Neural progenitor cell (in vitro differentiated cells): Measurements from ENCODE around the gene GCSH. TPM values are rescaled to one million over a fixed set of nuclear protein-coding genes. Genes with fewer than 3 reads are reported as not detected.

Experiments
- DNase-seq: peaks from one replicate; pipeline ENCODE4 v3.0.0-alpha.2; 2016; ENCODE audit warnings: low spot score
- H2AFZ ChIP-seq: fragments of 200-600 bp; sonication (generic); replicated peaks from 2 replicates; pipeline ENCODE4 v1.6.1; 2016; ENCODE audit warnings: antibody characterized with exemption
- H3F3A ChIP-seq: fragments of 200-600 bp; sonication (generic); 2 replicates; pipeline ENCODE4 v1.6.1; 2016; ENCODE audit warnings: antibody characterized with exemption, low read depth
- H3K27ac ChIP-seq: fragments of 200-600 bp; sonication (generic); 2 replicates; pipeline ENCODE4 v1.5.1; 2016; ENCODE audit warnings: mild to moderate bottlenecking
- H3K27me3 ChIP-seq: fragments of 200-600 bp; sonication (generic); 2 replicates; pipeline ENCODE4 v1.6.1; 2016; ENCODE audit warnings: mild to moderate bottlenecking, moderate library complexity
- H3K36me3 ChIP-seq: fragments of 200-600 bp; sonication (generic); 2 replicates; pipeline ENCODE4 v1.5.1; 2016
- H3K4me1 ChIP-seq: fragments of 200-600 bp; sonication (generic); 2 replicates; pipeline ENCODE4 v1.6.1; 2016; ENCODE audit warnings: mixed run types
- H3K4me2 ChIP-seq: fragments of 200-600 bp; sonication (generic); 2 replicates; pipeline ENCODE4 v1.6.1; 2016
- H3K4me3 ChIP-seq: fragments of 200-600 bp; sonication (generic); 2 replicates; pipeline ENCODE4 v1.5.1; 2016
- H3K79me2 ChIP-seq: fragments of 200-600 bp; sonication (generic); 2 replicates; pipeline ENCODE4 v1.6.1; 2016; ENCODE audit warnings: low read depth
- H3K9ac ChIP-seq: fragments of 200-600 bp; sonication (generic); 2 replicates; pipeline ENCODE4 v1.6.1; 2016
- H3K9me3 ChIP-seq: fragments of 200-600 bp; sonication (generic); 2 replicates; pipeline ENCODE4 v1.5.1; 2016; ENCODE audit warnings: low read depth
- H4K20me1 ChIP-seq: fragments of 200-600 bp; sonication (generic); 2 replicates; pipeline ENCODE4 v1.6.1; 2016; ENCODE audit warnings: low read depth
- H3K27ac Mint-ChIP-seq: 3 replicates; pipeline ENCODE4 v1.8.0; 2021; ENCODE audit warnings: mixed read lengths
- H3K27me3 Mint-ChIP-seq: 2 replicates; pipeline ENCODE4 v1.8.0; 2022; ENCODE audit warnings: low read depth, mild to moderate bottlenecking, inconsistent platforms, moderate library complexity, mixed read lengths; ENCODE audit not compliant: insufficient read depth
- H3K36me3 Mint-ChIP-seq: 3 replicates; pipeline ENCODE4 v1.8.0; 2021; ENCODE audit warnings: mixed read lengths
- H3K4me1 Mint-ChIP-seq: 3 replicates; pipeline ENCODE4 v1.8.0; 2021; ENCODE audit warnings: mixed read lengths
- H3K4me3 Mint-ChIP-seq: 3 replicates; pipeline ENCODE4 v1.8.0; 2021; ENCODE audit warnings: mild to moderate bottlenecking, moderate library complexity, mixed read lengths
- H3K9me3 Mint-ChIP-seq: 3 replicates; pipeline ENCODE4 v1.8.0; 2020; ENCODE audit warnings: mixed read lengths
- EZH2 ChIP-seq: fragments of 200-600 bp; sonication (generic); IDR thresholded peaks from 2 replicates; pipeline ENCODE4 v1.6.1; 2017; ENCODE audit warnings: antibody characterized with exemption, mild to moderate bottlenecking, moderate library complexity
- EZH2phosphoT487 ChIP-seq: fragments of 200-600 bp; sonication (generic); IDR thresholded peaks from 2 replicates; pipeline ENCODE4 v1.6.1; 2017; ENCODE audit warnings: antibody characterized with exemption
- total RNA-seq: library from RNA; depleted of rRNA; stranded (reverse); fragments of >200 nt; gene quantifications from 2 replicates; pipeline ENCODE4 v1.2.3, GENCODE V29; 2015; ENCODE audit warnings: low replicate concordance
- TF ChIP-seq, protein P1 (sequence below): fragments of 200-600 bp; sonication (generic); IDR thresholded peaks from 2 replicates; pipeline ENCODE4 v1.5.1; 2017; ENCODE audit warnings: antibody characterized with exemption, mild to moderate bottlenecking

Gene GCSH
- total RNA-seq, 1 donor from 2014 or later, result 235 TPM

DNA sequence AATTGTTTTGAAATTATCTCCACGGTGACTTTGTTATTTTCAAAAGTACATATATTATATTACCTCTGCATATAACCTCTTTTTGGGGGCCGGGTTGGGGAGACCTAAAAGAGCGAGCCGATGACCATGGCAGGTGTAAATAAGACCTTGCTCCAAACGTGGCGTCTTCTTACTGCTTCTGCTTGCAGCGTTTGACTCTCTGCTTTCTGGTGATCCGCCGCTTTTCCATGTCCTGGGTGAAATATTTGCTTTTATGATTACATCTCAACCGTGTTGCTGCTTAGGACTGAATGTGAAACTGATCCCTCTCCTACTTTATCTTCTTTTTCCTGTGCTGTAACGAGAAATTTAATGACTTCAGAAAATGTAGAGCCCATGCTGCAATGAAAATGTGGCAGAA is 42.4 kb downstream of the GCSH start:
- Histone ChIP-seq H3K27me3 (no peaks in the 10 kb centered on the region), H3K27ac (no peak overlapping the region), H3F3A (no peaks in the 10 kb centered on the region), H3K4me1 (no peaks in the 10 kb centered on the region), H3K36me3 (no peaks in the 10 kb centered on the region), H4K20me1 (no peaks in the 10 kb centered on the region), H3K9me3 (no peaks in the 10 kb centered on the region), H2AFZ (no peak overlapping the region), H3K79me2 (no peaks in the 10 kb centered on the region), H3K4me3 (no peak overlapping the region), H3K4me2 (no peak overlapping the region), H3K9ac (no peak overlapping the region)
- no peak for TF ChIP-seq EZH2phosphoT487
- Mint-ChIP-seq H3K36me3 (peaks cover 7% of the 10 kb centered on the region), H3K9me3 (peaks cover 15% of the 10 kb centered on the region), H3K4me3 (no peak overlapping the region), H3K27ac (no peak overlapping the region), H3K4me1 (no peaks in the 10 kb centered on the region), H3K27me3 (peaks cover 3% of the 10 kb centered on the region)
- no peak for DNase-seq

DNA sequence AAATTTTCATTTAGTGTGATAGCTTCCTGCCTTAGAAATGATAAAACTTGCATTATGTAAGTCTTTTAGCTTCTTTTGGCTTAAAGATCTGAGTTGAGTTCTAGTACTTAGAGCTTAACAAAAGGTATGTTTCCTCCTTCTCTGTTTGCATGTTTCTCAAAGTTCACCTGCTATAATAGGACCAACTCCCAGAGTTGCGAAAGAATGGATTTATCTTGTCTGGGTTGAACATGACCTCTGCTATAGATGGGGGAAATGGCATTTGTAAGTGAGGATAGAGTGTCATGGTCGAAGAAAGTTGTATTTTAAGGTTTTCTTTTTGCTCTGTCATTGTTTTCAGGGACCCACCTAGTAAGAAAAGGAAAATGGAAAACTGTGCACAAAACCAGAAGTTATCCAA is 53.4 kb downstream of the GCSH start:
- peaks cover 32% of the 10 kb centered on the region for H3F3A ChIP-seq
- H3K27ac ChIP-seq, result no peak overlapping the region
- no peak overlapping the region for H3K9ac ChIP-seq
- no peak for TF ChIP-seq EZH2
- TF ChIP-seq, protein P1, sequence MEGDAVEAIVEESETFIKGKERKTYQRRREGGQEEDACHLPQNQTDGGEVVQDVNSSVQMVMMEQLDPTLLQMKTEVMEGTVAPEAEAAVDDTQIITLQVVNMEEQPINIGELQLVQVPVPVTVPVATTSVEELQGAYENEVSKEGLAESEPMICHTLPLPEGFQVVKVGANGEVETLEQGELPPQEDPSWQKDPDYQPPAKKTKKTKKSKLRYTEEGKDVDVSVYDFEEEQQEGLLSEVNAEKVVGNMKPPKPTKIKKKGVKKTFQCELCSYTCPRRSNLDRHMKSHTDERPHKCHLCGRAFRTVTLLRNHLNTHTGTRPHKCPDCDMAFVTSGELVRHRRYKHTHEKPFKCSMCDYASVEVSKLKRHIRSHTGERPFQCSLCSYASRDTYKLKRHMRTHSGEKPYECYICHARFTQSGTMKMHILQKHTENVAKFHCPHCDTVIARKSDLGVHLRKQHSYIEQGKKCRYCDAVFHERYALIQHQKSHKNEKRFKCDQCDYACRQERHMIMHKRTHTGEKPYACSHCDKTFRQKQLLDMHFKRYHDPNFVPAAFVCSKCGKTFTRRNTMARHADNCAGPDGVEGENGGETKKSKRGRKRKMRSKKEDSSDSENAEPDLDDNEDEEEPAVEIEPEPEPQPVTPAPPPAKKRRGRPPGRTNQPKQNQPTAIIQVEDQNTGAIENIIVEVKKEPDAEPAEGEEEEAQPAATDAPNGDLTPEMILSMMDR, result no peak
- no peak for TF ChIP-seq EZH2phosphoT487
- H3K4me3 ChIP-seq, result no peak overlapping the region
- Mint-ChIP-seq H3K27me3 (peaks cover 5% of the 10 kb centered on the region), H3K27ac (no peak overlapping the region), H3K4me1 (peaks cover 28% of the 10 kb centered on the region), H3K4me3 (no peak overlapping the region), H3K9me3 (peaks cover 4% of the 10 kb centered on the region), H3K36me3 (peaks cover 50% of the 10 kb centered on the region)
- no peak overlapping the region for H3K4me2 ChIP-seq
- no peaks in the 10 kb centered on the region for H3K9me3 ChIP-seq
- H3K79me2 ChIP-seq, result peaks cover 45% of the 10 kb centered on the region
- H3K36me3 ChIP-seq, result peaks cover 21% of the 10 kb centered on the region
- peaks cover 30% of the 10 kb centered on the region for H3K4me1 ChIP-seq
- H2AFZ ChIP-seq, result no peak overlapping the region
- no peak for DNase-seq
- peaks cover 66% of the 10 kb centered on the region for H4K20me1 ChIP-seq
- H3K27me3 ChIP-seq, result no peaks in the 10 kb centered on the region

DNA sequence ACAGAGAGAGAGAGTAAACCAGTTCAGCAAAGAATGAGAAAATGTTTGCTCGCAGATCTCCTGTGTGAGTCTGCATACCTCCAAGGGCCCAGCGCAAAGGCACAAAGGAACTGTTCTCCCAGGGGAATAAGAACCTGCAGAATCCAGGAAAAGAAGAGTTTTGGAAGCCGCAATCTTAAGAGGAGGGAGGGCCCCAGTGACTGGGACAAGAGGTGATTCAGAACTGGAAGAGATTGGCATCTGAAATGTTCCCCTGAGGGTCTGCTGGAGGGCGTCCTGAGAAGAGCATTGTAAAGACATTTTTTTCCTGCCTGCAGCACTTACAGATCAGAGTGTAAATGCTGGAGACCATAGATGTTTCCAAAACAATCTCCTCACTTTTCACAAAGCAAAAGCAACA is 54.5 kb downstream of the GCSH start:
- Histone ChIP-seq H3K36me3 (peaks cover 21% of the 10 kb centered on the region), H3K9ac (no peak overlapping the region), H2AFZ (no peak overlapping the region), H3K4me1 (peaks cover 37% of the 10 kb centered on the region), H3K27ac (peak overlapping the region; percentile 80), H3K4me3 (no peak overlapping the region), H3K27me3 (no peaks in the 10 kb centered on the region), H3F3A (peaks cover 32% of the 10 kb centered on the region), H3K4me2 (peak overlapping the region; percentile 61), H4K20me1 (peaks cover 77% of the 10 kb centered on the region), H3K79me2 (peaks cover 56% of the 10 kb centered on the region), H3K9me3 (no peaks in the 10 kb centered on the region)
- no peaks in the 10 kb centered on the region for H3K9me3 Mint-ChIP-seq
- no peak overlapping the region for H3K4me3 Mint-ChIP-seq
- H3K27me3 Mint-ChIP-seq, result peaks cover 2% of the 10 kb centered on the region
- H3K27ac Mint-ChIP-seq, result no peak overlapping the region
- peak; percentile 5 for DNase-seq
- H3K36me3 Mint-ChIP-seq, result peaks cover 54% of the 10 kb centered on the region
- peaks cover 36% of the 10 kb centered on the region for H3K4me1 Mint-ChIP-seq
- TF ChIP-seq, protein P1, result no peak
- TF ChIP-seq EZH2phosphoT487 (no peak), EZH2 (no peak)

DNA sequence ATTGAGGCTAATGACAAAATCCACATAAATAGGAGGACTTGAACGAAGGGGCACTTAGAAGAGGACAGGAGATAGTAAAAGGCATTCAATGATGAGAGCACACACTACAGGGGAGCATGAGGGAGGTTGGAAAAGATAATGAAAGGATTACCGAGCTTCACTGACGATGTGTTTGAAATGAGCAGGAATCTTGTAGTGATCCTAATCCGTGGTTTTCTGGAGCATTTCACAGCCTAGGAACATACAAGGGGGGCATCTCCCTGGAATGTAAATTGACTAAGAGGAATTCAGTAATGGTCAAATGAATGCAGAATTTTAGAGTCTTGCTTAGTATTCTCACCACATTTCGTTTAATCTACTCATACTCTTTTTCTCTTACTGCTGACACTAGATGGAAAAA is 55.4 kb downstream of the GCSH start:
- Histone ChIP-seq H3K27me3 (no peaks in the 10 kb centered on the region), H3K4me3 (peak overlapping the region; percentile 18), H3K4me1 (peaks cover 37% of the 10 kb centered on the region), H4K20me1 (peaks cover 82% of the 10 kb centered on the region), H3F3A (peaks cover 32% of the 10 kb centered on the region), H2AFZ (no peak overlapping the region), H3K9me3 (no peaks in the 10 kb centered on the region), H3K79me2 (peaks cover 64% of the 10 kb centered on the region), H3K4me2 (peak overlapping the region; percentile 61), H3K27ac (peak overlapping the region; percentile 80), H3K9ac (peak overlapping the region; percentile 29), H3K36me3 (peaks cover 21% of the 10 kb centered on the region)
- TF ChIP-seq EZH2phosphoT487 (peak; percentile 79), EZH2 (no peak)
- TF ChIP-seq, protein P1, result no peak
- H3K27ac Mint-ChIP-seq, result peak overlapping the region; percentile 34
- H3K9me3 Mint-ChIP-seq, result no peaks in the 10 kb centered on the region
- no peak overlapping the region for H3K4me3 Mint-ChIP-seq
- peaks cover 2% of the 10 kb centered on the region for H3K27me3 Mint-ChIP-seq
- peaks cover 39% of the 10 kb centered on the region for H3K4me1 Mint-ChIP-seq
- DNase-seq, result peak; percentile 76
- H3K36me3 Mint-ChIP-seq, result peaks cover 56% of the 10 kb centered on the region
